NCI-H345 treated with DMSO at 0.1 percent for 48 hours (cell line): ENCODE data around the gene MAP3K2.
A peak's percentile ranks its signal among the peaks of the same experiment; 100 is the strongest.

Experiments used
- DNase-seq: peaks from one replicate; lab custom pipeline; 2025; ENCODE audit not compliant: unreplicated experiment; lab: John Stamatoyannopoulos, UW

Gene MAP3K2

DNA sequence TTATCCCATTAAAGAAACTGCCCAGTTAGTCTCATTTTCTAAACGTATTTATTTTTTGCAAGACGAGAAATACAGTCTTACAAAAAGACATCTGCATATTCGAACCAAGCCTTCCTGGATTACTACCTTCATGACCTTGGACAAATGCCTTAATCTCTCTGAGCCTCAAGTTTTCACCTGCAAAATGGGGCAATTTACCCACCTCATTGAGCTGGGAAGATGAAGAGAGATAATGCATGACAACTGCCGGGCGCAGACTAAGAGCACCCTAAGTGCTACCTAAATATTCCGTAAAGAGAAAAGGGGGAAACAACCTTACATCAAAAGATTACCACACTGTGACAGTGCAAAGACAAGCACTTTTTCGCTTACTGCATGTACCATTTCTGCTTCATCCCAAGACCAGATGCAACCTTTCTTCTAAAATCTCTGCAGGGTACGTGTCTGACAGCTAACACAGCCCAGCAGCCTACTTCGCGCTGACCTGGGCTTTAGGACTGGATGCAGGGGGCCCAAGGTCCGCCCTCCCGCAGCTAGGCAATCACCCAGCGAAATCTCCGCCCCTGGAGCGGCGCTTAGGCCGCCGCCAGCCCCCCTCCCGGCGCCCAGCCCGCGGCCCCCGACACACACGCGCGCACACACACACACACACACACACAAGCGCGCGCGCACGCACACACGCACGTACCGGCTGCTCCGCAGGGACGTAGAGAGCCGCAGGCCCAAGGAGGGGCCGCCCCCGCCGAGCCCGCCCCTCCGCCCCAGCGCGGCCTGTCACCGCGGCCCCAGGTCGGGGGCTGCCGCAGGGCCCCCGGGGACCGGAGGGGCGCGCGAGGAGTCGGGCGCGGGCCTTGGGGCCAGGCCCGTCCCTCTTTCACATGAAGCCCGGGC, 766 bp downstream of the MAP3K2 start:
- peak; percentile 38 for DNase-seq

DNA sequence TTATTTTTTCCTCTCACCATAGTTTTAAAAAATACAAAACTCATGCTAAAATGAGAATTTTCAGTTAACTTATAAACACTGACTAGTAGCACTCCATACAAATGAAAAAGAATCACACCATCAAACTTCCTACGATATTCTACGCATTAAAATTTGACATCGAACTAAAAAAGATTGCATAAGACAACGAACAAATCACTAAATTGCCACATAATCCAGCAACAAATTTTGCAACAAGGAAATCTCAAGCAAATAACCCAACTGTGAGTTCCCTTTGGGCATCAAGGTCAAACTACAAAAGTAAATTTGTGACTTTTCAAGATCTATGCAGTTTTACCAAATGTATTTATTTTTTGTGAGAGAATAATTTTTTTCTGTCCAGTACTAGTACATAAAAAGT, 1.5 kb downstream of the MAP3K2 start:
- DNase-seq = no peak

- DNase-seq = no peak
These were observed 3.2 kb downstream of the MAP3K2 start for GRCh38 chr2:127384529-127384928.

DNA sequence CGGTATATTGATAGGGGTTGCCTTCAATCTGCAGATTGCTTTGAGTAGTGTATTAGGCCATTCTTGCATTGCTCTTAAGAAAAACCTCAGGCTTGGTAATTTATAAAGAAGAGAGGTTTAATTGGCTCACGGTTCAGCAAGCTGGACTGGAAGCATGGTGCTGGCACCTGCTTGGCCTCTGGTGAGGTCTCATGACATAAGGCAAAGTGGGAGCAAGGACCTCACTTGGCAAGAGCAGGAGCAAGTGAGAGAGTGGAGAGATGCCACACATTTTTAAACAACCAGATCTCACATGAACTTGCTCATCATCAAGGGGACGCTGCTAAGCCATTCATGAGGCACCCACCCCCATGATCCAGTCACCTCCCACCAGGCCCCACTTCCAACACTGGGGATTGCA, 4.9 kb downstream of the MAP3K2 start:
- no peak for DNase-seq

DNA sequence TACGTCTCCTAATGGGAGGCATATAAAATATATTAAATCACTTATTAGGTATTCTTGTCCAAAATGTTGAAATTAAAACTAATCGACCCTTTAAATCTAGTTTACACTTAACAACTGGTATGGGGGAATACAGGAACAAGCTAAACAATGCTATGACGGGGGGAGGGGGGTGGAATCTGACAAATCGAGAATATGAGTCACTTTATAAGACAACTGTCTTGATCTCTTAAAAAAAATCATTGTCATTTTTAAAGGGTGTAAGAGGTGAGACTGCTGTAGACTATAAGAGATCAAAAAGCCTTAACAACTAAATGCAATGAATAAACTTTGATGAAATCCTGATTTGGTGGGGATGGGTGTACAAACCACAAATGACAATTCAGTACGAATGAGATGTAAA, 6.0 kb downstream of the MAP3K2 start:
- no peak for DNase-seq

- DNase-seq = no peak
These were observed 7.9 kb downstream of the MAP3K2 start for GRCh38 chr2:127379712-127380355.

- no peak for DNase-seq
These were observed 9.1 kb downstream of the MAP3K2 start for GRCh38 chr2:127378720-127379119.

- no peak for DNase-seq
These were observed 10.5 kb downstream of the MAP3K2 start for GRCh38 chr2:127377262-127377661.

DNA sequence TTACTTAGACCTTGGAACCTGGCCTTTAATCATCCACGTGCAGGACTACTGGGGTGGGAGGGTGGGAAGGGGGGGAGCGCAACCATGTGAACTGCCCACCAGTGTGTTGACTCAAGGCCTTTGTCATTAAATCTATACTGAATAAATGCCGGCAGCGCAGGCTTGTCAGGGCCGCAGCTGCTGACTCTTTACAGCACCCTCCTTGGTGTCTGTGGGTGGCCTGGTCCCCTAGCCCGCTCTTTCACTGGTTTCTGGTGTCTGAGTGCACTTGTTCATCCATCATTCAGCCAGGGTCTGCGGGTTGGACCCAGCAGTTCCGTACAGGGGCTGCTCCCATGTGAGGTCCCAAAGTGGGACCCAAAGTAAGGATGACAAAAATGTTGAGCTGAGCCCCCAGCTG, 11.5 kb downstream of the MAP3K2 start:
- DNase-seq = no peak

DNA sequence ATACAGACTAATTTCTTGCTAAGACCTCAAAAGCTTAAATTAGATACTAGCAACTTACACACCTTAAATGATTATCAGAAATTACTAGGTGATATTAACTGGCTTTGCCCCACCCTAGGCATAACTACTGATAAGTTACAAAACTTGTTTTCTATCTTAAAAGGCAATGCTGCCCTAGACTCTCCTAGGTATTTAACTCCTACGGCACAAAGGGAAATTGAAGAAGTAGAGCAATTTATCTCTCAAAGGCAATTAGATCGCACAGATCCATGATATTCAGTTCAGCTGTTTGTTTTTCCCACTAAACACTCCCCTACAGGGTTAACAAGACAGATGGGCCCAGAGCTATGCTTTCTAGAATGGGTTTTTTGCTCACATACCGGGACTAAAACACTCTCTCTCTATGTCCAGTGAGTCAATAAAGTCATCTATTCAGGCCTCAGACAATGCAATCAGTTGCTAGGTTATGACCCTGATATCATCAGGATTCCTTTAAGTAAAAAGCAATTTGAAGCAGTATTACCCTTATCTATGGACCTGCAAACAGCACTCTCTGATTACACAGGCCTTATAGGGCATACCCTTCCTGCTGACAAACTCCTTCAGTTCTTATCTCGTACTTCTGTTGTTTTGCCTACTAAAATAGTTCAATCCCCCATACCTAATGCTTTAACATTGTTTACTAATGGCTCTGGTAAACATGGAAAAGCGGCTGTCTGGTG, 14.3 kb downstream of the MAP3K2 start:
- no peak for DNase-seq

- no peak for DNase-seq
These were observed 16.7 kb downstream of the MAP3K2 start for GRCh38 chr2:127371037-127371436.

GRCh38 chr2:127370010-127370409, 17.8 kb downstream of the MAP3K2 start:
- DNase-seq = no peak

DNA sequence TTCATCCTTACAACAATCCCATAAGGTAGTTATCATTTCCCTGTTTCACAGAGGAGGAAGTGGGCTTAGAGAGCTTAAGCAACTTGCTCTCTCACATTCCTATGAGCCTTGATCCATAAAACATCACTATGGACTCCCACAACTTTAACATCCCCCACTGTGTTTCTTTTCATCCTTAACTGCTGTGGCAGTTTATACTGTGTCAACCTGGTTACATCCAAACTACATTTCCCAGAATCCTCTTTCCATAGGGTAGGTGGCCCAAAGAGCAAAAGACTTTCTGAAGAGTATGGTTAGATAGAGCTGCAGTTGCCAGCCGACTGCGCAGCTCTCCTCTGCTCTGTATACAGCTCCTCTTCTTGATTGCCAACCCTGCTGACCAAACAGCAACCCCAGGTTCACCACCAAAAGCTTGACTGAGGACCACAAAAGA, 22.5 kb downstream of the MAP3K2 start:
- DNase-seq = no peak

DNA sequence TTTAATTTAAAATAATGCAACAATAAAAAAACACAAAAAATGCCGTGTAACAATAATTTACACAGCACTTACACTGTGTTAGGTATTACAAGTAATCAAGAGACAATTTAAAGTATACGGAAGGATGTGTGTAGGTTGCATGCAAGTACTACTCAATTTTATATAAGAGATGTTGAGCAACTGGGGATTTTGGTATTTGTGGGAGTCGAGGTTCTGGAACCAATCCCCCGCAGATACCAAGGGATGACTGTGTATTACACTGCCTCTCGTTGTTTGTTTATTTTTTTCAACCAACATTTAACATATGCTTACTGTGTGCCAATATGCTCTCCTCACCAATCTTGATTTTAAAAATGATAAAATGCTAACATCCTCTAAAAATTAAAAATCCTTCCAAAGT, 24.8 kb downstream of the MAP3K2 start:
- no peak for DNase-seq

DNA sequence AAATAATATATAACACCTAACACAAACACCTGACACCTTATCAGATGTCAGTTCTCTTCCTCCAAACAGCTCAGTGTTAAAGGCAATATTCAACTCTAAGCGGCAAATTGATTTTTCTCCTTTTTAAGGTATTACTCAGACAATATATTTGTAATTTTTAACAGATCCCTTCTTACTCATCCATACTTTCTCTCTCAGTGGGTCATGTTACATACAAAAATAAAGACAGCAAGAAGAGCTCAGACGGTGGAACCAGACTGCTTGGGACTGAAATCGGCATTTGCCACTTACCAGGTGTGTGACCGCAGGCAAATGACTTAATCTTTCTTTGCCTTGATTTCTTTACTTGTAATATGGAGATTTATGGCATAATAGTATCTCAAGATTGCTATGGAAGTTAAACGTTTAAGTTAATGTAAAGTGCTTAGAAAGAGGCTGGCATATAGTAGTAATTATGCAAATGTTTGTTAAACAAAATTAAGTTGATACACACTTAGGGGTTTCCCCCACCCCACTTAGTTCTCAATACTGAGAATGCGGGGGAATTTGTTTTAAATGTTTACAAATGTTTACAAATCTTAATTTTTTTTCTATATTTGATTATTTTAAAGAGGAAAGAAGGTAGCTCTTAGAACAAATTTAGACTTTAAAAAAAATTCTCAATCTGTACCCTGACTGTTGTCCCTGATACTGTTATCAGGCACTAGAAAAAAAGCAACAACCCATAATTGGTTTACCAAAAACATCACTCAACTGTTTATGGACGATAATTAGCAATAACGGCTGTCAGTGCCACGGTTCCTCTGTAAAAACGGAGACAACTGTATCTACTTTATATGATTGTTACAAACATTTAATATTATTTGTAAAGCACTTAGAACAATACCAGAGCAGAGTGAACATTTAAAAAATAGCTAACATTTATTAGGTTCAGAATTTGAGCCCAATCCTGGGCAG, 25.6 kb downstream of the MAP3K2 start:
- no peak for DNase-seq

- no peak for DNase-seq
These were observed 27.5 kb downstream of the MAP3K2 start for GRCh38 chr2:127360242-127360641.

DNA sequence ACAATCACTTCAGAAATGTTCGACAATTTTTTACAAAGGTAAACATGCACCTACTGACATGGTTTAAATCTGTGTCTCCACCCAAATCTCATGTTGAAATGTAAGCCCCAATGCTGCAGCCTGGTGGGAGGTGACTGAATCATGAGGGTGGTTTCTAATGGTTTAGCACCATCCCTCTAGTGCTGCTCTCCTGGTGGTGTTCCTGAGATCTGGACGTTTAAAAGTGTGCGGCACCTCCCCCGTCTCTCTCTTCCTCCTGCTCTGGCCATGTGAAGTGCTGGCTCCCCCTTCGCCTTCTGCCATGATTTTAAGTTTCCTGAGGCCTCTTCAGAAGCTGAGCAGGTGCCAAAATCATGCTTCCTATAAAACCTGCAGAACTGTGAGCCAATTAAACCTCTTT, 28.3 kb downstream of the MAP3K2 start:
- DNase-seq = no peak

GRCh38 chr2:127358971-127359370, 28.8 kb downstream of the MAP3K2 start:
- DNase-seq = no peak

DNA sequence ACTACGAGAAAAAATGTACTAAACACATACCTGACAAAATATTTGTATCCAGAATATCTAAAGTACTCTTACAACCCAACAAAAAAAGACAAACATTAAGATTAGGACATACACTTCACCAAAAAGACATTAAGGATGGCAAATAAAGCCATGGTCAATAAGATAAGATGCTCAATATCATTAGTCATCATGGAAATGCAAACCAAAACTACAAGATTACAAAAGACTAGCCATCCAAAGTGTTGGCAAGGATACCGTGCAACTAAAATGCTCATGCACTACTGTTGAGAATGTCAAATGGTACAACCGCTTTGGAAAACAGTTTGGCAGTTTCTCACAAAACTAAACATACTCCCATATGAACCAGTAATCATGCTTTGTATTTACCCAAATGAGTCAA, 29.7 kb downstream of the MAP3K2 start:
- DNase-seq = no peak

DNA sequence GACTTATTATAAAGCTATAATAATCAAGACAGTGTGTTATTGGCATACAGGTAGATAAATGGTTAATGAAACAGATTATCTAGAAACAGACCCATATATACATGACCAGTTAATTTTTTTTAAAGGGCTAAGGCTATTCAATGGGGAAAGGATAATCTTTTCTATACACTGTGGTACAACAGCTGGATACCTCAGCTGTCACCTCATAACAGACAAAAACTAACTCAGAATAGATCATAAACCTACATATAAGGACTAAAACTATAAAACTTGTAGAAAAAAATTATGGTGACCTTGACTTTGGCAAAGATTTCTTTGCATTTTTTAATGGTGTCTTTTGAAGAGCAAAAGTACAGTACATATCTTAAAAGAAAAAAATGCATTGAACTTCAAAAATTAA, 30.2 kb downstream of the MAP3K2 start:
- DNase-seq = no peak

DNA sequence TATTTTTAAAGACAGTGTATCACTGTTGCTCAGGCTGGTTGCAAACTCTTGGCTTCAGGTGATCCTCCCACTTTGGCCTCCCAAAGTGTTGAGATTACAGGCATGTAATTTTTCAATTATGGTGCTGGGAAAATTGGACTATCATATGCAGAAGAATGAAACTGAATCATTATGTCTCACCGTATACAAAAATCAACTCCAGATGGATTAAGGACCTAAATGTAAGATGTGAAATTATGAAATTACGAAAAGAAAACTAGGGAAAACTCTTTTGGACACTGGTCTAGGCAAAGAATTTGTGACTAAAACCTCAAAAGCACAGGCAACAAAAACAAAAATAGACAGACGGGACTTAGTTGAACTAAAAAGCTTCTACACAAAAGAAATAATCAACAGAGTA, 31.2 kb downstream of the MAP3K2 start:
- no peak for DNase-seq
